T-helper 9 cell (primary cell): ENCODE measurements around the gene MRPL3.

Experiments used
- DNase-seq: peaks from one replicate; pipeline ENCODE4 v3.0.0-alpha.2; 2020
- total RNA-seq, 2 donors: gene quantifications; one replicate each; lab custom pipeline; 2026; lab: John Stamatoyannopoulos, UW

The MRPL3 gene
- 35.2 to 87.0 reads per million in 2 donors for total RNA-seq

- DNase-seq = peak; percentile 75
These were observed at the start of gene MRPL3 for GRCh38 chr3:131502530-131503319. Gene MRPL3, minus strand, starts transcription at chr3:131502971. Its CDS starts 150 bp downstream, at chr3:131502821.

GRCh38 chr3:131551761-131552160 is 49.0 kb upstream of the MRPL3 start:
- DNase-seq = no peak

GRCh38 chr3:131550562-131551465 is 48.0 kb upstream of the MRPL3 start:
- DNase-seq = no peak

GRCh38 chr3:131549340-131549739 is 46.6 kb upstream of the MRPL3 start:
- DNase-seq = no peak

GRCh38 chr3:131547585-131547984 is 44.8 kb upstream of the MRPL3 start:
- no peak for DNase-seq

GRCh38 chr3:131546441-131546840 is 43.7 kb upstream of the MRPL3 start:
- no peak for DNase-seq

- no peak for DNase-seq
These were observed 41.8 kb upstream of the MRPL3 start for GRCh38 chr3:131544557-131544956.

- DNase-seq = no peak
These were observed 40.9 kb upstream of the MRPL3 start for GRCh38 chr3:131543714-131544113.

GRCh38 chr3:131541288-131541687 is 38.5 kb upstream of the MRPL3 start:
- DNase-seq = no peak

- no peak for DNase-seq
These were observed 38.0 kb upstream of the MRPL3 start for GRCh38 chr3:131540821-131541220.

- no peak for DNase-seq
These were observed 37.4 kb upstream of the MRPL3 start for GRCh38 chr3:131540143-131540542.

- DNase-seq = no peak
These were observed 36.2 kb upstream of the MRPL3 start for GRCh38 chr3:131538968-131539367.

GRCh38 chr3:131537531-131537930 is 34.8 kb upstream of the MRPL3 start:
- no peak for DNase-seq

GRCh38 chr3:131535596-131535995 is 32.8 kb upstream of the MRPL3 start:
- no peak for DNase-seq

- no peak for DNase-seq
These were observed 32.4 kb upstream of the MRPL3 start for GRCh38 chr3:131535131-131535530.

- DNase-seq = no peak
These were observed 29.9 kb upstream of the MRPL3 start for GRCh38 chr3:131532645-131533044.

GRCh38 chr3:131530843-131531242 is 28.1 kb upstream of the MRPL3 start:
- no peak for DNase-seq

GRCh38 chr3:131530388-131530787 is 27.6 kb upstream of the MRPL3 start:
- no peak for DNase-seq

GRCh38 chr3:131526801-131527347 is 24.1 kb upstream of the MRPL3 start:
- no peak for DNase-seq

GRCh38 chr3:131518680-131519079 is 15.9 kb upstream of the MRPL3 start:
- no peak for DNase-seq

- no peak for DNase-seq
These were observed 2.6 kb upstream of the MRPL3 start for GRCh38 chr3:131505421-131505820.

GRCh38 chr3:131503320-131503635 is 507 bp upstream of the MRPL3 start:
- DNase-seq = no peak

GRCh38 chr3:131501949-131502348 is 822 bp downstream of the MRPL3 start:
- DNase-seq = no peak

- DNase-seq = no peak
These were observed 8.1 kb downstream of the MRPL3 start for GRCh38 chr3:131494706-131495105.
